Keratinocyte (primary cell): ENCODE data around the gene SECTM1. TPM values are rescaled to one million over a fixed set of nuclear protein-coding genes. Genes with fewer than 3 reads are reported as not detected.

Source experiments
- DNase-seq: peaks from one replicate; pipeline ENCODE4 v3.0.0-alpha.2; 2011; ENCODE audit warnings: low read depth, missing footprints, low spot score
- FAIRE-seq: peaks from 2 replicates; lab custom pipeline; 2011; peaks lifted over from hg19 to GRCh38; lab: Jason Lieb, UNC
- H2AFZ ChIP-seq: 2 replicates; pipeline ENCODE4 v1.6.0; 2012; ENCODE audit warnings: low read length, control low read depth, inconsistent platforms; ENCODE audit not compliant: control insufficient read depth
- H3K27ac ChIP-seq: 2 replicates; pipeline ENCODE4 v1.5.1; 2011; ENCODE audit warnings: low read length; ENCODE audit not compliant: control insufficient read depth, insufficient read depth
- H3K27me3 ChIP-seq: 3 replicates; pipeline ENCODE4 v1.6.0; 2011; ENCODE audit warnings: low read length; ENCODE audit not compliant: control insufficient read depth, insufficient read depth; ENCODE audit errors: extremely low read depth
- H3K36me3 ChIP-seq, 2 experiments: 2 replicates in 1 of 2; 3 replicates in 1 of 2; pipeline ENCODE4 v1.5.1; 2011; ENCODE audit warnings: low read length in 2 of 2, mild to moderate bottlenecking in 1 of 2; ENCODE audit not compliant: control insufficient read depth in 2 of 2, insufficient read depth in 2 of 2; ENCODE audit errors: extremely low read depth in 1 of 2
- H3K4me1 ChIP-seq: 3 replicates; pipeline ENCODE4 v1.5.1; 2011; ENCODE audit warnings: low read length; ENCODE audit not compliant: control insufficient read depth, insufficient read depth; ENCODE audit errors: extremely low read depth
- H3K4me2 ChIP-seq: 3 replicates; pipeline ENCODE4 v1.6.0; 2011; ENCODE audit warnings: low read depth, low read length; ENCODE audit not compliant: control insufficient read depth, insufficient read depth; ENCODE audit errors: extremely low read depth
- H3K4me3 ChIP-seq, 3 experiments: fragments of 200-600 bp in 1 of 3; sonication (generic) in 1 of 3; 2 replicates in 2 of 3; 3 replicates in 1 of 3; pipeline ENCODE4 v1.5.1; 2011 to 2016; ENCODE audit warnings: low read length in 3 of 3, mild to moderate bottlenecking in 3 of 3, control low read depth in 2 of 3, inconsistent platforms in 1 of 3, low read depth in 1 of 3, mixed read lengths in 1 of 3, mixed run types in 1 of 3, moderate library complexity in 1 of 3; ENCODE audit not compliant: control insufficient read depth in 2 of 3, insufficient read depth in 2 of 3; ENCODE audit errors: extremely low read depth in 1 of 3
- H3K79me2 ChIP-seq: 2 replicates; pipeline ENCODE4 v1.6.0; 2012; ENCODE audit warnings: low read length; ENCODE audit not compliant: control insufficient read depth, insufficient read depth
- H3K9ac ChIP-seq: 3 replicates; pipeline ENCODE4 v1.6.0; 2011; ENCODE audit warnings: low read length; ENCODE audit not compliant: control insufficient read depth, insufficient read depth; ENCODE audit errors: extremely low read depth
- H3K9me1 ChIP-seq: 3 replicates; pipeline ENCODE4 v1.6.0; 2011; ENCODE audit warnings: low read length; ENCODE audit not compliant: control insufficient read depth, insufficient read depth; ENCODE audit errors: extremely low read depth
- H3K9me3 ChIP-seq: 2 replicates; pipeline ENCODE4 v1.5.1; 2012; ENCODE audit warnings: low read depth, low read length; ENCODE audit not compliant: control insufficient read depth
- H4K20me1 ChIP-seq: 3 replicates; pipeline ENCODE4 v1.6.0; 2011; ENCODE audit warnings: low read length; ENCODE audit not compliant: control insufficient read depth, insufficient read depth; ENCODE audit errors: extremely low read depth
- CTCF ChIP-seq, 3 experiments: IDR thresholded peaks in 1 of 3; conservative IDR thresholded peaks in 1 of 3; optimal IDR thresholded peaks in 1 of 3; 2 replicates in 2 of 3; 3 replicates in 1 of 3; pipeline versions ENCODE3 to v1.5.1; 2011; ENCODE audit warnings: low read length in 3 of 3, mild to moderate bottlenecking in 3 of 3, moderate library complexity in 2 of 3, control low read depth in 1 of 3, inconsistent platforms in 1 of 3; ENCODE audit not compliant: insufficient read depth in 2 of 3; ENCODE audit errors: extremely low read depth in 1 of 3
- EZH2 ChIP-seq: IDR thresholded peaks from one replicate; pipeline ENCODE4 v1.6.1; 2012; ENCODE audit warnings: inconsistent platforms, mild to moderate bottlenecking, low read length, moderate library complexity
- dilution Hi-C: fragments of 300-500 bp; cut with MboI; formaldehyde crosslinking; loops from one replicate; pipeline ENCODE4 v1.7.0; 2020; ENCODE audit warnings: low sequenced_read_pairs; ENCODE audit not compliant: extremely low pct_ligation_motif_present
- polyA plus RNA-seq, 5 experiments: library from polyadenylated mRNA; depleted of rRNA in 3 of 5; stranded (reverse) in 3 of 5; stranded (forward) in 1 of 5; unstranded in 1 of 5; fragments of >200 nt; gene quantifications; 1 replicate in 1 of 5; 2 replicates in 3 of 5; 3 replicates in 1 of 5; pipeline versions ENCODE4 v1.2.1 to v1.2.3, GENCODE V29; 2011 to 2012; ENCODE audit warnings: missing spikeins in 2 of 5, low read depth in 1 of 5, low replicate concordance in 1 of 5

SECTM1 gene
- polyA plus RNA-seq, 1 donor (not counting 4 experiments of a cell fraction or from before 2014, with no cell fraction given) = 2.0 TPM

DNA sequence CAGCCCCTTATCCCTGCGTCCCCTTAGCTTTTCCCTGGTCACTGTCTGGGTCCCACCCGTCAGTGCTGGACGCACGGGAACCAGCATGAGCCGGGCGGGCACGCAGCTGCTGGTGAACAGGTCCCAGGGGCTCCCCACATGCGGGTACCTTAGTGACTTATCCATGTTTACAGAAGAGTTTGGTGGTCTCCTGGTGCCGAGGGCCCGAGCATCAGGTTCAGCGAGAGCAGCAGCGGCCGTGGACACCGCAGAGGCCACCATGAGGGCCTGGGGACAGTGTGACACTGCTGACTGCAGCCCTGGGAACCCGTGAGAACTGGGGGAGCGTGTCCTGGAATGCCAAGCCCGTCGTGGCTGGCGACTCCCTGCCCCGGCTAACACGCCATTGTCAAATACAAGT is 22.7 kb downstream of the SECTM1 start:
- Histone ChIP-seq H3K36me3 (no peaks in the 10 kb centered on the region), H3K79me2 (no peaks in the 10 kb centered on the region), H3K4me1 (no peaks in the 10 kb centered on the region), H3K4me2 (no peak overlapping the region), H2AFZ (no peak overlapping the region), H3K4me3 (no peak overlapping the region), H4K20me1 (no peaks in the 10 kb centered on the region), H3K27ac (no peak overlapping the region), H3K27me3 (peaks cover 56% of the 10 kb centered on the region), H3K9me3 (no peaks in the 10 kb centered on the region), H3K9me1 (no peaks in the 10 kb centered on the region), H3K9ac (no peak overlapping the region)
- DNase-seq (no peak), FAIRE-seq (no peak)
- no peak for TF ChIP-seq CTCF (optimal IDR thresholded peaks at IDR 0.05 in 1 of 3, IDR thresholded peaks at IDR 0.05 in 1 of 3, conservative IDR thresholded peaks at IDR 0.05 in 1 of 3; ENCODE audit: extremely low read depth in 1 of 3, insufficient read depth in 2 of 3, low read length in 3 of 3)
- TF ChIP-seq EZH2 = no peak
- dilution Hi-C loops = no loop called here

GRCh38 chr17:82309656-82310570 is 23.7 kb downstream of the SECTM1 start:
- H3K4me3 ChIP-seq = no peak overlapping the region
- H3K9me1 ChIP-seq = no peaks in the 10 kb centered on the region
- no peak overlapping the region for H3K4me2 ChIP-seq
- no peak overlapping the region for H2AFZ ChIP-seq
- H3K27ac ChIP-seq = no peak overlapping the region
- H3K27me3 ChIP-seq = peaks cover 46% of the 10 kb centered on the region
- dilution Hi-C loops = no loop called here
- DNase-seq = no peak
- no peak overlapping the region for H3K9ac ChIP-seq
- no peaks in the 10 kb centered on the region for H3K4me1 ChIP-seq
- no peaks in the 10 kb centered on the region for H3K79me2 ChIP-seq
- no peaks in the 10 kb centered on the region for H4K20me1 ChIP-seq
- FAIRE-seq = no peak
- no peaks in the 10 kb centered on the region for H3K36me3 ChIP-seq
- no peaks in the 10 kb centered on the region for H3K9me3 ChIP-seq
- TF ChIP-seq CTCF (optimal IDR thresholded peaks at IDR 0.05 in 1 of 3, IDR thresholded peaks at IDR 0.05 in 1 of 3, conservative IDR thresholded peaks at IDR 0.05 in 1 of 3; ENCODE audit: extremely low read depth in 1 of 3, insufficient read depth in 2 of 3, low read length in 3 of 3) = no peak
- no peak for TF ChIP-seq EZH2
